Endodermal cell (in vitro differentiated cells): ENCODE measurements around the gene GPR176. TPM values are rescaled to one million over a fixed set of nuclear protein-coding genes. Genes with fewer than 3 reads are reported as not detected.

Experiments
- DNase-seq: peaks from one replicate; pipeline ENCODE4 v3.0.0-alpha.2; 2017
- H3K27ac ChIP-seq: 2 replicates; pipeline ENCODE4 v1.5.1; 2013; ENCODE audit warnings: mild to moderate bottlenecking, low read depth, low read length, moderate library complexity
- H3K27me3 ChIP-seq: 2 replicates; pipeline ENCODE4 v1.6.1; 2013; ENCODE audit warnings: mild to moderate bottlenecking, low read length, moderate library complexity; ENCODE audit not compliant: insufficient read depth, control insufficient read depth, poor library complexity, severe bottlenecking
- H3K36me3 ChIP-seq: 2 replicates; pipeline ENCODE4 v1.7.0; 2013; ENCODE audit warnings: mild to moderate bottlenecking, low read length, moderate library complexity; ENCODE audit not compliant: control insufficient read depth, insufficient read depth
- H3K4me1 ChIP-seq: one replicate; pipeline ENCODE4 v1.7.0; 2013; ENCODE audit warnings: low read length; ENCODE audit not compliant: control insufficient read depth, insufficient read depth
- H3K4me3 ChIP-seq: 2 replicates; pipeline ENCODE4 v1.5.1; 2013; ENCODE audit warnings: mild to moderate bottlenecking, low read length, moderate library complexity
- H3K9ac ChIP-seq: 2 replicates; pipeline ENCODE4 v1.6.1; 2013; ENCODE audit warnings: mild to moderate bottlenecking, low read length, moderate library complexity; ENCODE audit not compliant: poor library complexity, severe bottlenecking; ENCODE audit errors: extremely low read depth
- H3K9me3 ChIP-seq: 2 replicates; pipeline ENCODE4 v1.6.1; 2013; ENCODE audit warnings: mild to moderate bottlenecking, low read length, moderate library complexity; ENCODE audit not compliant: control insufficient read depth
- H3K27ac Mint-ChIP-seq: 2 replicates; pipeline ENCODE4 v1.8.0; 2020; ENCODE audit warnings: mixed read lengths
- H3K27me3 Mint-ChIP-seq: 2 replicates; pipeline ENCODE4 v1.8.0; 2021; ENCODE audit warnings: mild to moderate bottlenecking, mixed read lengths; ENCODE audit not compliant: insufficient read depth
- H3K36me3 Mint-ChIP-seq: 2 replicates; pipeline ENCODE4 v1.8.0; 2020; ENCODE audit warnings: low read depth, mixed read lengths
- H3K4me1 Mint-ChIP-seq: 2 replicates; pipeline ENCODE4 v1.8.0; 2020; ENCODE audit warnings: mixed read lengths
- H3K4me3 Mint-ChIP-seq: 2 replicates; pipeline ENCODE4 v1.8.0; 2020; ENCODE audit warnings: mild to moderate bottlenecking, moderate library complexity, mixed read lengths
- H3K9me3 Mint-ChIP-seq: 2 replicates; pipeline ENCODE4 v1.8.0; 2020; ENCODE audit warnings: mild to moderate bottlenecking, mixed read lengths
- WGBS, 2 experiments: methylation state at CpG; one replicate each; pipeline versions ENCODE4 v1.1.5 to v1.1.7; 2013; ENCODE audit warnings: missing lambda C conversion rate in 2 of 2, mixed read lengths in 1 of 2; ENCODE audit not compliant: insufficient coverage in 1 of 2, insufficient read length in 1 of 2; 5-methylcytosine and 5-hydroxymethylcytosine counted together
- total RNA-seq, 2 donors: library from RNA; stranded (reverse); fragmentation: NEBNext Ultra II Directional in 1 of 2; extraction: Animal tissue kit (Norgen Biotek cat#: 25700) in 1 of 2; gene quantifications; 2 replicates in 1 of 2; 3 replicates in 1 of 2; pipeline ENCODE4 v1.2.1, GENCODE V29; 2021
- TF ChIP-seq, protein P1 (sequence below): fragments of 200-600 bp; sonication (generic); conservative IDR thresholded peaks from 2 replicates; pipeline ENCODE4 v1.5.0; 2021; ENCODE audit warnings: antibody characterized with exemption, mild to moderate bottlenecking

GPR176 gene
- total RNA-seq, 2 donors from 2014 or later: 26.0 to 31.1 TPM

DNA sequence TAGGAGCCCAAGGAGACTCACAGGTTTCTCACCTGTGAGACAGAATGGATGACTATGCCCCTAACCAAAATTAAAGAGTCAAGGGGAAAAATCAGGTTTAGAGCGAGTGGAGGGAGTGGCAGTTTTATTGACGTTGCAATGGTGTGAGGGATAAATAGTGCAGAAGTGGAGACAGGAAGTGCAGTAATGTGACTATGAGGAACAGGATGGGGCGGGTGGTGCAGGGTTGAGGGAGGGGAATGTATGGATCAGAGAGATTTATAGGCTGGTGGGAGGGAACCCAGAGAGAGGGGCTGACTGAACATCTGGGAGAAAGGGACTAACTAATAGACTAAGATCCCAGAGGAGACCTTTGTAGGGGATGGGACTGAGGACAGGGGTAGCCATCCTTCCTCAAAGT, 40.3 kb upstream of the GPR176 start:
- Mint-ChIP-seq H3K4me1 (no peaks in the 10 kb centered on the region), H3K27ac (no peak overlapping the region), H3K9me3 (no peaks in the 10 kb centered on the region), H3K36me3 (peaks cover 36% of the 10 kb centered on the region), H3K27me3 (no peaks in the 10 kb centered on the region), H3K4me3 (no peak overlapping the region)
- no peak for DNase-seq
- WGBS, 2 experiments: 95 to 100% methylated on average over 3 of the region's 3 CpGs
- no peaks in the 10 kb centered on the region for H3K4me1 ChIP-seq
- TF ChIP-seq, protein P1, sequence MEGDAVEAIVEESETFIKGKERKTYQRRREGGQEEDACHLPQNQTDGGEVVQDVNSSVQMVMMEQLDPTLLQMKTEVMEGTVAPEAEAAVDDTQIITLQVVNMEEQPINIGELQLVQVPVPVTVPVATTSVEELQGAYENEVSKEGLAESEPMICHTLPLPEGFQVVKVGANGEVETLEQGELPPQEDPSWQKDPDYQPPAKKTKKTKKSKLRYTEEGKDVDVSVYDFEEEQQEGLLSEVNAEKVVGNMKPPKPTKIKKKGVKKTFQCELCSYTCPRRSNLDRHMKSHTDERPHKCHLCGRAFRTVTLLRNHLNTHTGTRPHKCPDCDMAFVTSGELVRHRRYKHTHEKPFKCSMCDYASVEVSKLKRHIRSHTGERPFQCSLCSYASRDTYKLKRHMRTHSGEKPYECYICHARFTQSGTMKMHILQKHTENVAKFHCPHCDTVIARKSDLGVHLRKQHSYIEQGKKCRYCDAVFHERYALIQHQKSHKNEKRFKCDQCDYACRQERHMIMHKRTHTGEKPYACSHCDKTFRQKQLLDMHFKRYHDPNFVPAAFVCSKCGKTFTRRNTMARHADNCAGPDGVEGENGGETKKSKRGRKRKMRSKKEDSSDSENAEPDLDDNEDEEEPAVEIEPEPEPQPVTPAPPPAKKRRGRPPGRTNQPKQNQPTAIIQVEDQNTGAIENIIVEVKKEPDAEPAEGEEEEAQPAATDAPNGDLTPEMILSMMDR: no peak
- no peak overlapping the region for H3K27ac ChIP-seq
- H3K9me3 ChIP-seq: no peaks in the 10 kb centered on the region
- no peaks in the 10 kb centered on the region for H3K27me3 ChIP-seq
- peaks cover 42% of the 10 kb centered on the region for H3K36me3 ChIP-seq
- H3K4me3 ChIP-seq: no peak overlapping the region
- no peak overlapping the region for H3K9ac ChIP-seq

DNA sequence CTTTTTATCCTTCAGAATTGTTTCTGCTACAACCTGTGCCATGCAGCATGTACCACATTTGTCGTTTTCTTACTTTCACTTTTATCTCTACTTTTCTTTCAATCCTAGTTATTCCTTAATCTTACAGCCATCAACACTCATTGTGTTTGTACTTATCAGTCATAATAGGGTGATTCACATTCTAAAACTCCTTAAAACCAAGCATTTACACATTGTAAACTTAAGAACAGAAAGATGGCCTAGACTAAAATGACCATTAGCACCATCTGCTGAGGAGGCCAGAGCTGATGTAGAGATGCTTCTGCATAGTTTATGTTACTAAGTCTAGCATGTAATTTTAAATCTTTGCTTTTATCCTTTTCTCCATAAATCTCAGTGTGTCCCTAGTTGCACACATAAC, 39.3 kb upstream of the GPR176 start:
- H3K36me3 ChIP-seq: peaks cover 46% of the 10 kb centered on the region
- H3K27ac Mint-ChIP-seq: no peak overlapping the region
- no peak overlapping the region for H3K27ac ChIP-seq
- H3K27me3 ChIP-seq: no peaks in the 10 kb centered on the region
- no peaks in the 10 kb centered on the region for H3K9me3 Mint-ChIP-seq
- H3K4me3 Mint-ChIP-seq: no peak overlapping the region
- 76 to 100% methylated on average over 1 of the region's 1 CpG for WGBS, 2 experiments
- no peaks in the 10 kb centered on the region for H3K4me1 ChIP-seq
- no peaks in the 10 kb centered on the region for H3K4me1 Mint-ChIP-seq
- no peak overlapping the region for H3K4me3 ChIP-seq
- H3K27me3 Mint-ChIP-seq: no peaks in the 10 kb centered on the region
- no peak overlapping the region for H3K9ac ChIP-seq
- TF ChIP-seq, protein P1: no peak
- no peaks in the 10 kb centered on the region for H3K9me3 ChIP-seq
- DNase-seq: no peak
- peaks cover 39% of the 10 kb centered on the region for H3K36me3 Mint-ChIP-seq

DNA sequence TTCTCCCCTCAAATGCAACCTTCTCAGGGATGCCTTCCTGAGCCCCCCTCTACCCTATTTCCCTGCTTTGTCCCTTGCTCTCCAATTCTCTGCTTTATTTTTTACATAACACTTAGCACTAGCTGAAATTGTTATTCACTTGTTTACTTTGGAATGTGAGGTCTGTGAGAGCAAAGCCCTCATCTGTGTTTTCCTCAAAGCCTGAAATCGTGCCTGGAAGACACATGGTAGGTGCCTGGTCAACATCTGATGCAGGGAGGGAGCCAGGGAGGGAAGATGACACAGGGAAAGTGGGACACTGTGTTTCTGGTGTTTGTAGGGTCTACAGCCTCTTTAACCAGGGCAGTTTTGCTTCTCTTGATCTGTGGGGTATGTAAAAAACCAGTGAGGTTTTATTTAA, 37.4 kb upstream of the GPR176 start:
- H3K4me3 Mint-ChIP-seq: no peak overlapping the region
- no peaks in the 10 kb centered on the region for H3K4me1 Mint-ChIP-seq
- H3K9me3 ChIP-seq: no peaks in the 10 kb centered on the region
- no peak overlapping the region for H3K4me3 ChIP-seq
- H3K27ac Mint-ChIP-seq: no peak overlapping the region
- no peak for DNase-seq
- H3K9me3 Mint-ChIP-seq: no peaks in the 10 kb centered on the region
- H3K4me1 ChIP-seq: no peaks in the 10 kb centered on the region
- no peak overlapping the region for H3K27ac ChIP-seq
- H3K36me3 Mint-ChIP-seq: peaks cover 41% of the 10 kb centered on the region
- no peak overlapping the region for H3K9ac ChIP-seq
- TF ChIP-seq, protein P1: no peak
- H3K27me3 ChIP-seq: no peaks in the 10 kb centered on the region
- 78 to 83% methylated on average over 1 of the region's 1 CpG for WGBS, 2 experiments
- peaks cover 54% of the 10 kb centered on the region for H3K36me3 ChIP-seq
- H3K27me3 Mint-ChIP-seq: no peaks in the 10 kb centered on the region
